ENCODE measurements around the gene AFF3.

DNA sequence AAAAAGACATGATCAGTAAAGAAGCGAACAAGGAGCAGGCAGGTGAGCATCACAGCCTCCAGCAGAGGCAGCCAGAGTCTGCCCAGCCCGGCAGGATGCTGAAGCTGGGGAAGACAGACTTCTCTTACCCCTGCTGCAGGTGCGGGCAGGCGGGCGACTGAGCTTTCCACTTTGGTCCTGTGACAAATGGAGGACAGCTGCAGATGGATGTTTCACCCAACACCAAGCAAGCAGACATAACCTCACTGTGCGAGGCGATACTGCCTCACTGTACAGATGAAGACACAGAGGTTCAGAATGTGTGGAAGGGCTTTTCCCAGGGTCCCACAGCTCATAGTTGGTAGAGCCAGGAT lies 251.0 kb downstream of the AFF3 start:
- TF ChIP-seq, protein P1, sequence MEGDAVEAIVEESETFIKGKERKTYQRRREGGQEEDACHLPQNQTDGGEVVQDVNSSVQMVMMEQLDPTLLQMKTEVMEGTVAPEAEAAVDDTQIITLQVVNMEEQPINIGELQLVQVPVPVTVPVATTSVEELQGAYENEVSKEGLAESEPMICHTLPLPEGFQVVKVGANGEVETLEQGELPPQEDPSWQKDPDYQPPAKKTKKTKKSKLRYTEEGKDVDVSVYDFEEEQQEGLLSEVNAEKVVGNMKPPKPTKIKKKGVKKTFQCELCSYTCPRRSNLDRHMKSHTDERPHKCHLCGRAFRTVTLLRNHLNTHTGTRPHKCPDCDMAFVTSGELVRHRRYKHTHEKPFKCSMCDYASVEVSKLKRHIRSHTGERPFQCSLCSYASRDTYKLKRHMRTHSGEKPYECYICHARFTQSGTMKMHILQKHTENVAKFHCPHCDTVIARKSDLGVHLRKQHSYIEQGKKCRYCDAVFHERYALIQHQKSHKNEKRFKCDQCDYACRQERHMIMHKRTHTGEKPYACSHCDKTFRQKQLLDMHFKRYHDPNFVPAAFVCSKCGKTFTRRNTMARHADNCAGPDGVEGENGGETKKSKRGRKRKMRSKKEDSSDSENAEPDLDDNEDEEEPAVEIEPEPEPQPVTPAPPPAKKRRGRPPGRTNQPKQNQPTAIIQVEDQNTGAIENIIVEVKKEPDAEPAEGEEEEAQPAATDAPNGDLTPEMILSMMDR (IDR thresholded peaks at IDR 0.05 in 2 of 3, conservative IDR thresholded peaks at IDR 0.05 in 1 of 3; ENCODE audit: control insufficient read depth in 2 of 3, extremely low read depth in 1 of 3, insufficient read depth in 1 of 3, low read depth in 3 of 3, low read length in 3 of 3), result no peak
- no peak for TF ChIP-seq GABPA (IDR thresholded peaks at IDR 0.05; ENCODE audit: low read depth)
- no peak for TF ChIP-seq BHLHE40 (IDR thresholded peaks at IDR 0.05; ENCODE audit: borderline replicate concordance in 1 of 2, low read depth in 2 of 2, low read length in 1 of 2)
- no peak for TF ChIP-seq CREB1 (IDR thresholded peaks at IDR 0.05; ENCODE audit: low read depth)

Measured in GM12878 (cell line).